Left colon (tissue), 2 donors: ENCODE results near the gene HS2ST1. TPM values are rescaled to one million over a fixed set of nuclear protein-coding genes. Genes with fewer than 3 reads are reported as not detected.

Source experiments
- ATAC-seq: fragments of 200-7000 bp; cut with Tn5 transposase; one replicate; pipeline ENCODE4 v1.9.1; 2020; ENCODE audit warnings: mild to moderate bottlenecking, moderate library complexity
- DNase-seq, 2 donors: peaks; one replicate each; pipeline ENCODE4 v3.0.0-alpha.2; 2020
- intact Hi-C, 2 donors: fragments of 100-400 bp; cut with DNase I in 1 of 2; cut with micrococcal nuclease in 1 of 2; formaldehyde crosslinking; loops; one replicate each; pipeline versions ENCODE4 v1.11.2 to v1.14.0; 2022; cut with DNase I, micrococcal nuclease
- total RNA-seq, 2 donors: library from RNA; stranded (reverse); fragmentation: NEBNext Ultra II Directional; extraction: Animal tissue kit (Norgen Biotek cat#: 25700); gene quantifications; one replicate each; pipeline ENCODE4 v1.2.1, GENCODE V29; 2021
- donor health status: DM: no; HTN: no; CAD: no.
- donor health status: DM: yes; HTN: yes; CAD: no.

HS2ST1 gene
- total RNA-seq, 2 donors from 2014 or later: 17.4 to 23.5 TPM

DNA sequence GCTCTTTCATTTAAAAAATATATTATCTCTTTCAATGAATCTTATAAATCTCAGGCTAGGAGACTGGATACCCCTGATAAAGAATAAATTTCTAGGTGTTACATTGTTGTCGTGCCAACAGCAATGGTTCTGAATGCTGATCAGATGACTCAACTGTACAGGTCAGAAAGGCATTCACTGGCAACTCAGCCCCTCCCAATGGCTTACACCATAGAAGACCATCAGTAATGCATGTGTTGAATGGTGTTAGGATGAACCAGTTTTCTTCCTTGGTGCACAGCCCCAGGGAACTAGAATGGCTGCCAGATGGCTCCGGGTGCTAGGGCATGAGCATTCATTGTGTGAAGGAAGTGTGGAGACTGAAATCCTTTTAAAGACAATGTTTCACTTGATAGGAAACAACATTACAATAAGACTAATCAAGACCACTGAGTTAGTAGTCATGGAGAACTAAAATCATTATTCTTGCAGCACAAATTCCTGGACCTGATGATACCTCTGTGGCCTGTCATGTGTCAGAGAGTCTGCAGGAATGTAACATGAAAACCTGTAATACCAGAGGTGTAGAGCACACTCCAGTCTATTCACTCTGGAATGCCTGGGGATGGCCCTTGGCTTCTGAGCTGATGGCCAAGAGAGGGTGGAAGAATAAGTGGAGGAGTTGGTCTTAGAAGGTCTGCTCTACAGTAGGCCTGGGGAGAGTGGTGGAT lies 226.6 kb downstream of the HS2ST1 start:
- no peak for DNase-seq
- intact Hi-C loops: no loop called here
- ATAC-seq: no peak

DNA sequence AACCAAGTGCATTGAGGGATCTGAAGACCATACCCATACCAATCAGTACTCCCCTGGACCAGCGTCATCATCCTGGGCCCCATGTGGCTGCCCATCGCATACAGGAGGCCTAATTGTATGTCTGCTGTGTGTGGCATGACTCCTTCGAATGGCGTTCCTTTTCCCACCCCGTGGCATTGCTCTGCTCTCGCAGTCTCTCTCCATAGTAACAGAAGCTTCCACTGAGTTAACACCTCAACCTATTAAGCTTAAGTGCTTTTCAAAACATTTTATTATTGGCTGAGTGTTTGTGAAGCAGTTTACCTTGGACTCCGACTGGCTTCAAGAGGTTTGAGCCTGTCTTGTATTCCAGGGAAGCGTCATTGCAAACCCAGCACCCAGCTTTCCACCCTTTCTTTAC lies 227.1 kb downstream of the HS2ST1 start:
- ATAC-seq: no peak
- intact Hi-C loops: no loop called here

GRCh38 chr1:87143413-87144135 lies 229.1 kb downstream of the HS2ST1 start:
- ATAC-seq (no peak), DNase-seq (no peak)
- intact Hi-C loops: no loop called here

More for the DNA sequence above, 227.1 kb downstream of the HS2ST1 start:
- DNase-seq: no peak

DNA sequence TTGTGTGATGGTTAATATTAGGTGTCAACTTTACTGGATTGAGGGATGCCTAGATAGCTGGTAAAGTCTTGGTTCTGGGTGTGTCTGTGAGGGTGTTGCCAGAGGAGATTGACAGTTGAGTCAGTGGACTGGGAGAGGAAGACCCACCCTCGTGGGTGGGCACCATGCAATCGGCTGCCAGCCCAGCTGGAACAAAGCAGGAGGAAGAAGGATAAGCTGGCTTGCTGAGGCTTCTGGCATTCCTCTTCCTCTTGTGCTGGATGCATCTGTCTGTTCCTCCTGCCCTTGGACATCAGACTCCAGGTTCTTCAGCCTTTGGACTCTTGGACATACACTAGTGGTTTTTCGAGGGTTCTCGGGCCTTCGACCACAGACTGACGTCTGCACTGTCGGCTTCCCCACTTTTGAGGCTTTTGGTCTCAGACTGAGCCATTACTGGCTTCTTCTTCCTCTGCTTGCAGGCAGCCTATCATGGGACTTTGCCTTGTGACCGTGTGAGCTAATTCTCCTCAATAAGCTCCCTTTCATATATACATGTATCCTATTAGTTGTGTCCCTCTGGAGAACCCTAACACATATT lies 230.0 kb downstream of the HS2ST1 start:
- no peak for ATAC-seq

GRCh38 chr1:87144981-87145380 lies 230.5 kb downstream of the HS2ST1 start:
- intact Hi-C loops: no loop called here
- no peak for DNase-seq

More for the DNA sequence above, 230.0 kb downstream of the HS2ST1 start:
- intact Hi-C loops: no loop called here
- no peak for DNase-seq

DNA sequence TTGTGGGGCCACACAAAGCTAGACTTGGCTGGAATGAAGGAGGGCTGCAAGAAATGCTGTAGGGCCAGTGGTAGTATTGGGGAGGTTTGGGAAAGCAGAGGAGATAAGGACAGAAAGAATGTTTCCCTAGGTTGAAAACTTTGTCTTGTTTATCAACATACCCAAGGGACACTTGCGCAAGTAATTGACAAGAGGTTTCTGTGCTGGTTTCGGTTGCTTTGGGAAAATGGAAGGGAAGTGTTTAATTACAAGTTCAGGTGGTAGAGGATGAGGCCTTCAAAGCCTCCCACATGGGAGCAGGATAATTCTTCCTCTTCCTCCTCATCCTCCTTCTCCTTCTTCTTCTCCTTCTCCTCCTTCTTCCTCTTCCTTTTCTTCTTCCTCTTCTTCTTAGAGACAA lies 232.1 kb downstream of the HS2ST1 start:
- ATAC-seq (no peak), DNase-seq (no peak)
- intact Hi-C loops: no loop called here

More at GRCh38 chr1:87144981-87145380, 230.5 kb downstream of the HS2ST1 start:
- ATAC-seq: no peak

DNA sequence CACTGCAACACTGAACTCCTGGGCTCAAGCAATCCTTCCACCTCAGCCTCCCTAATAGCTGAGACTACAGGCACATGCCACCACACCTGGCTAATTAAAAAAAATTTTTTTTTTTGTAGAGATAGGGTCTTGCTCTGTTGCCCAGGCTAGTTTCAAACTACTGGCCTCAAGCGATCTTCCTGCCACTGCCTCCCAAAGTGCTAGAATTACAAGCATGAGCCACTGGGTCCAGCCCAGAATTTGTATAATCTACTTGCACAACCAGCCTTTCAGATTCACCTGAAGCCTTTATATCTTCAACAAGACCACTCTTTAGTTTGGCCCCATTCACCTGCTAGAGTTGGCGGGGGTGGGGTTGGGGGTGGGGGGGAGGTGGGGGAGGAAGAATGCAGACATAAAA lies 232.6 kb downstream of the HS2ST1 start:
- intact Hi-C loops: no loop called here
- DNase-seq (no peak), ATAC-seq (no peak)

- DNase-seq (no peak), ATAC-seq (no peak)
- intact Hi-C loops: no loop called here
These were observed 233.4 kb downstream of the HS2ST1 start for GRCh38 chr1:87147851-87148250.

DNA sequence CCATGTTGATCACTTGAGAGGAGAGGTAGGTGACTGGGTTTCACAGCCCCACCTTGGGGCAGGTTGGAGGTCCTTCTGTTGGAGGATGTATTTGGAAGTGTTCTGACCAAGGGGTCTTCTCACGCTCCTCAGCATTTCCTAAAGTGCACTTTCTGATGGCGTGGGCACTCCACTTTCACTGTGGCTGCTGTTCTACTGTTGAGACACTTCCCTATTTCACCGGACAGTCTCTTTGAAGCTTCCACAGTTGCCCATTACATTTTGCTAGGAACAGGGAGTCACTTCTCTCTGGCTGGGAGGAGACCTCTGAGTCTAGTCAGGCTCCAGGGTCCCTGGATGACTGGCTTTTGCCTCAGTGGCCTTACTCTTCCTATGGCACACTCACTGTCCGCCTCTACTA lies 234.2 kb downstream of the HS2ST1 start:
- no peak for ATAC-seq
- intact Hi-C loops: no loop called here
- DNase-seq: no peak

- intact Hi-C loops: no loop called here
- no peak for DNase-seq
- ATAC-seq: no peak
These were observed 235.0 kb downstream of the HS2ST1 start for GRCh38 chr1:87149241-87150041.

DNA sequence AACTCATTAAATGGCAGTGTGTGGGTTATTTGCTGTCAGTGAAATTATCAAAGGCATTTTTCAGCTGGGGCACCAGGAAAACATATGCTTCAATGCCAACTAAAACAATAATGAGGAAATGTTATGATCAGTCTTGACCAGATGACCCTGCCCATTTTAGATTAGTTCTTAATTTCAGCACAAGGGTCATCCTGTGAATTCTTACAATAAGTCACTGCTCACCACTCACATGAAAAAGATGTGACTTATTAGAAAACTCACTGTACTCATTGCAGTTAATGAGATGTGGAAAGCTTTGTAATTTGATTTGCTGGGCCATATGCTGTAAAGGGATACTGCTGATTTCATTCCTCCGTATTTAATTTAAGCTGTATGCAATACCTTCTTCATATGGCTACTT lies 235.7 kb downstream of the HS2ST1 start:
- DNase-seq (no peak), ATAC-seq (no peak)
- intact Hi-C loops: no loop called here

- peak; percentile 48 to 63 for DNase-seq
- intact Hi-C loops: no loop called here
- peak; percentile 57 for ATAC-seq
These were observed 237.3 kb downstream of the HS2ST1 start for GRCh38 chr1:87151500-87152421.

DNA sequence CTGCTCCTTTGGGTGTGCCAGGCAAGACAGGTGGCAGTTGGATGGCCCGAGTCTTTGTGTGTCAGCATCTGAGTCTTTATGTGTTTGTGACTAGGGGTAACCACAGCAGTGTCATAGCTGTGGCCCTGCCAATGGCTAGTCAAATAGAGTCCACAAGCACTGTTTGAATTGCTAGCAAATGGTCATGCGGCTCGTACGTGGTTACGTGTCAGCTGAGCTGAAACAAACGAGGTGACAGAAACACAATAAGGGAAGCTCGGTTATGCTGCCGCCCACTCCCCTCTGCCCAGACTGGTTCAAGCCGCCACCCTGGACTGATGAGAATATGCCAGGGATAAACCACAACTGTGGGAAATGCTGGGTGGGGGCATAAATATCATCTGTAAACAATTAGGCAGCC lies 239.9 kb downstream of the HS2ST1 start:
- no peak for ATAC-seq
- intact Hi-C loops: no loop called here
- no peak for DNase-seq

- intact Hi-C loops: no loop called here
- DNase-seq (no peak), ATAC-seq (peak; percentile 45)
These were observed 240.7 kb downstream of the HS2ST1 start for GRCh38 chr1:87155170-87155569.

DNA sequence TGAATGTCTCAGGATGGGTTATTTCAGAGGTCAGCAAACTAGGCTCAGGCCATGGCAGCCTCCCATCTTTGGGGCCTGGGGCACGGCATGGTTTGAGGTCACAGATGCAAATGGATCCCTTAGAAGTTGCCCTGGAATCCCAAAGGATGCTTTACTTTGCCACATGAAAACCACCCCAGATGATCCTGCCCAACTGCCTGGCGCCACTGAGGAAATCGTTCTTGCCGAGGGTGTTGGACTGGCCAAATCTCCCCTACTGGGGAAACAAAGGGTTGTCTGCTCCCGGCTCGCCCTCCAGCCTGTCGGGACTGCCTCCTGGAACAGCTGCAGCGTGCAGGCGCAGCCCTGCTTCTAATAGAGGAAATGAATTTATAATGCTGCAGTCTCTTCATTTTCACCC lies 241.2 kb downstream of the HS2ST1 start:
- intact Hi-C loops: no loop called here
- DNase-seq: no peak
- no peak for ATAC-seq

DNA sequence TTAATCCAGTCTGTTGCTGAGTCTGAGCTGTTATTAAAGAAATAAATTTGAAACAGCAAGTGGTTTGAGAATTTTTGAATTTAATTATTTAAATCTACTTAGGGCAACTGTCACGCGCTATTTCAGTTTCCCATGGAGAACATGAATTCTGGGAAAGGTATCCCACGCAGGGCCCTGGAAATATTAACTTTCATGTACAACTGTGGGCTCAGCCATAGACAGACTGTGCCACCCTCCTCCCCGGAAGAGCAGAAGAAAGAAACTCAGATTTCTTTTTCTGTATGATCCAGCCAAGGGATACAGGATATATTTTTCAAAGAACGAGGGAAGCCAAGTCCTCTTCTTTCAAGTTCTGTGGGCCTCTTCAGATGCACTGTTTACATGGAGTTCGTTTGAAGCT lies 241.7 kb downstream of the HS2ST1 start:
- DNase-seq: no peak
- no peak for ATAC-seq
- intact Hi-C loops: no loop called here

- no peak for DNase-seq
- intact Hi-C loops: no loop called here
- ATAC-seq: no peak
These were observed 245.0 kb downstream of the HS2ST1 start for GRCh38 chr1:87159378-87159915.
